Measurements from ENCODE around the gene MIB2. TPM values are rescaled to one million over a fixed set of nuclear protein-coding genes. Genes with fewer than 3 reads are reported as not detected.

Gene MIB2
- total and polyA plus RNA-seq, 2 of the 4 experiments (the other 2 are of a cell fraction) = 17.2 to 47.8 TPM

DNA sequence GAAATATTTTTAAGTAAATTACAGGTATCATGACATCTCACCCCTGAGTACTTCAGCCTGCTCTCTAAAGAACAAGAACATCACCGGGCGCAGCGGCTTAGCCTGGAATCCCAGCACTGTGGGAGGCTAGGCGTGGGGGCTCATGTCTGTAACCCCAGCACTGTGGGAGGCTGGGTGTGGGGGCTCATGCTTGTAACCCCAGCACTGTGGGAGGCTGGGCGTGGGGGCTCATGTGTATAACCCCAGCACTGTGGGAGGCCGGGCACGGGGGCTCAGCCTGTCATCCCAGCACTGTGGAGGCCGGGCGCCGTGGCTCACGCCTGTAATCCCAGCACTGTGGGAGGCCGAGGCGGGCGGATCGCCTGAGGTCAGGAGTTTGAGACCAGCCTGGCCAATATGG is 51.2 kb downstream of the MIB2 start:
- Histone ChIP-seq H2BK15ac (ENCODE audit: low read depth, low read length) (no peak overlapping the region), H2BK120ac (ENCODE audit: low read depth, low read length) (no peak overlapping the region), H2AK9ac (replicated peaks; ENCODE audit: low read depth, low read length, poor library complexity) (no peak overlapping the region), H3K27me3 (ENCODE audit: control insufficient read depth, insufficient read depth, low read length) (no peaks in the 10 kb centered on the region), H4K91ac (ENCODE audit: insufficient read depth, low read depth, low read length) (no peak overlapping the region), H3K36me3 (ENCODE audit: control insufficient read depth, insufficient read depth, low read length) (peaks cover 48% of the 10 kb centered on the region), H2BK5ac (ENCODE audit: low read depth, low read length, poor library complexity, severe bottlenecking) (no peak overlapping the region), H3K79me1 (ENCODE audit: low read depth in 1 of 2, low read length in 2 of 2) (peaks cover 4 to 11% of the 10 kb centered on the region in 2 experiments; a peak in 1 of 4 replicates), H3K56ac (ENCODE audit: extremely low read depth, insufficient read depth, low read length) (no peak overlapping the region), H3K14ac (replicated peaks; ENCODE audit: low read depth, low read length) (no peak overlapping the region), H3K18ac (ENCODE audit: low read depth, low read length) (no peak overlapping the region), H3K4ac (ENCODE audit: low read depth, low read length) (no peak overlapping the region), H4K8ac (ENCODE audit: low read depth in 2 of 2, low read length in 2 of 2) (no peak overlapping the region), H4K5ac (ENCODE audit: low read depth, low read length) (no peak overlapping the region), H2BK20ac (ENCODE audit: low read depth, low read length) (no peak overlapping the region), H2AFZ (replicated peaks; ENCODE audit: low read length, poor library complexity) (no peak overlapping the region), H3K27ac (ENCODE audit: insufficient read depth, low read length) (no peak overlapping the region), H2AK5ac (ENCODE audit: low read depth, low read length) (no peak overlapping the region), H3K4me3 (ENCODE audit: insufficient read depth, low read depth, low read length) (no peak overlapping the region), H3K4me2 (ENCODE audit: low read depth, low read length) (no peak overlapping the region), H4K20me1 (ENCODE audit: insufficient read depth, low read length) (no peaks in the 10 kb centered on the region), H3K9me1 (ENCODE audit: insufficient read depth, low read length) (no peaks in the 10 kb centered on the region; the same call in 1 of the 2 replicates), H3K23ac (ENCODE audit: low read depth, low read length) (no peak overlapping the region), H3K9ac (ENCODE audit: low read depth, low read length) (no peak overlapping the region), H3K9me3 (ENCODE audit: control insufficient read depth, insufficient read depth, low read length) (no peaks in the 10 kb centered on the region), H3K4me1 (ENCODE audit: control insufficient read depth, insufficient read depth, low read length) (peaks cover 6% of the 10 kb centered on the region)
- TF ChIP-seq SMC3 (IDR thresholded peaks at IDR 0.05; ENCODE audit: low read depth, low read length) = no peak
- TF ChIP-seq BHLHE40 (IDR thresholded peaks at IDR 0.05; ENCODE audit: low read depth, low read length) = no peak
- TF ChIP-seq, protein P1, sequence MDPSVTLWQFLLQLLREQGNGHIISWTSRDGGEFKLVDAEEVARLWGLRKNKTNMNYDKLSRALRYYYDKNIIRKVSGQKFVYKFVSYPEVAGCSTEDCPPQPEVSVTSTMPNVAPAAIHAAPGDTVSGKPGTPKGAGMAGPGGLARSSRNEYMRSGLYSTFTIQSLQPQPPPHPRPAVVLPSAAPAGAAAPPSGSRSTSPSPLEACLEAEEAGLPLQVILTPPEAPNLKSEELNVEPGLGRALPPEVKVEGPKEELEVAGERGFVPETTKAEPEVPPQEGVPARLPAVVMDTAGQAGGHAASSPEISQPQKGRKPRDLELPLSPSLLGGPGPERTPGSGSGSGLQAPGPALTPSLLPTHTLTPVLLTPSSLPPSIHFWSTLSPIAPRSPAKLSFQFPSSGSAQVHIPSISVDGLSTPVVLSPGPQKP (IDR thresholded peaks at IDR 0.05; ENCODE audit: borderline replicate concordance, low read depth, low read length) = no peak
- no peak for TF ChIP-seq MAZ (IDR thresholded peaks at IDR 0.05; ENCODE audit: borderline replicate concordance, low read depth, low read length)
- no peak for TF ChIP-seq RCOR1 (IDR thresholded peaks at IDR 0.05; ENCODE audit: insufficient replicate concordance, low read length)
- TF ChIP-seq MXI1 (IDR thresholded peaks at IDR 0.05; ENCODE audit: borderline replicate concordance, low read depth, low read length) = no peak
- TF ChIP-seq CHD1 (IDR thresholded peaks at IDR 0.05; ENCODE audit: low read depth, low read length) = no peak
- no peak for TF ChIP-seq FOS (IDR thresholded peaks at IDR 0.05; ENCODE audit: low read depth, low read length)
- TF ChIP-seq CEBPB (IDR thresholded peaks at IDR 0.05; ENCODE audit: low read depth, low read length) = no peak
- no peak for TF ChIP-seq POLR2A (IDR thresholded peaks at IDR 0.05; ENCODE audit: low read depth, low read length)
- TF ChIP-seq RAD21 (IDR thresholded peaks at IDR 0.05; ENCODE audit: low read length) = no peak
- no peak for TF ChIP-seq RFX5 (IDR thresholded peaks at IDR 0.05; ENCODE audit: low read depth, low read length)
- TF ChIP-seq NFE2L2 (IDR thresholded peaks at IDR 0.05; ENCODE audit: low read depth, low read length) = no peak
- TF ChIP-seq CTCF (conservative IDR thresholded peaks at IDR 0.05; ENCODE audit: low read depth, low read length) = no peak
- TF ChIP-seq MAFK (IDR thresholded peaks at IDR 0.05; ENCODE audit: low read depth, low read length) = no peak
- WGBS, 2 experiments (ENCODE audit: extremely low coverage in 2 of 2, insufficient read length in 1 of 2) = 98% methylated on average over 10 of the region's 15 CpGs; no CpG with 5 or more reads in 1 of the 2 experiments
- in situ Hi-C loops (cut with MboI; ENCODE audit: low sequenced_read_pairs) = no loop called here
- ATAC-seq (ENCODE audit: low read depth) (no peak), DNase-seq (no peak)
- ChIA-PET CTCF (interaction anchor here (0.5 kb wide), 1 partner anchor 110 kb away, joined by 6 read pairs; no protein-coding TSS in a partner anchor), POLR2A (ENCODE audit: unreplicated experiment) (no interaction called here)
- dilution Hi-C loops (cut with HindIII; ENCODE audit: low sequenced_read_pairs, unreplicated experiment) = no loop called here
- intact Hi-C loops (cut with micrococcal nuclease) = no loop called here
- no TSS peak for BruUV-seq (replicated peaks)
